ENCODE measurements around the gene KCNQ1.

- TF ChIP-seq POLR2A (IDR thresholded peaks at IDR 0.05; ENCODE audit: low read length): no peak
- no peak for TF ChIP-seq GATA1 (IDR thresholded peaks at IDR 0.05; ENCODE audit: low read depth, low read length)
Observed at GRCh38 chr11:2722955-2723354, 278.1 kb downstream of the KCNQ1 start.
